Measurements from ENCODE around the gene DNAH9. TPM values are rescaled to one million over a fixed set of nuclear protein-coding genes. Genes with fewer than 3 reads are reported as not detected.

Gene DNAH9
- polyA plus RNA-seq, 1 donor (not counting 4 experiments of a cell fraction or from before 2014, with no cell fraction given), result 0.42 TPM

- Histone ChIP-seq H3K4me3 (ENCODE audit: control insufficient read depth in 2 of 3, extremely low read depth in 1 of 3, insufficient read depth in 2 of 3, low read depth in 1 of 3, low read length in 3 of 3) (no peak overlapping the region), H3K79me2 (ENCODE audit: control insufficient read depth, insufficient read depth, low read length) (no peaks in the 10 kb centered on the region), H3K9me3 (ENCODE audit: control insufficient read depth, low read depth, low read length) (no peaks in the 10 kb centered on the region), H4K20me1 (ENCODE audit: control insufficient read depth, extremely low read depth, insufficient read depth, low read length) (no peaks in the 10 kb centered on the region), H3K9me1 (ENCODE audit: control insufficient read depth, extremely low read depth, insufficient read depth, low read length) (no peaks in the 10 kb centered on the region), H3K4me1 (ENCODE audit: control insufficient read depth, extremely low read depth, insufficient read depth, low read length) (no peaks in the 10 kb centered on the region), H3K27ac (ENCODE audit: control insufficient read depth, insufficient read depth, low read length) (no peak overlapping the region), H3K4me2 (ENCODE audit: control insufficient read depth, extremely low read depth, insufficient read depth, low read depth, low read length) (no peak overlapping the region), H2AFZ (ENCODE audit: control insufficient read depth, low read length) (no peak overlapping the region), H3K9ac (ENCODE audit: control insufficient read depth, extremely low read depth, insufficient read depth, low read length) (no peak overlapping the region), H3K36me3 (ENCODE audit: control insufficient read depth in 2 of 2, extremely low read depth in 1 of 2, insufficient read depth in 2 of 2, low read length in 2 of 2) (no peaks in the 10 kb centered on the region), H3K27me3 (ENCODE audit: control insufficient read depth, extremely low read depth, insufficient read depth, low read length) (no peaks in the 10 kb centered on the region)
- DNase-seq (ENCODE audit: low read depth, low spot score) (no peak), FAIRE-seq (no peak)
- TF ChIP-seq EZH2 (IDR thresholded peaks at IDR 0.05; ENCODE audit: low read length), result no peak
- TF ChIP-seq, protein P1, sequence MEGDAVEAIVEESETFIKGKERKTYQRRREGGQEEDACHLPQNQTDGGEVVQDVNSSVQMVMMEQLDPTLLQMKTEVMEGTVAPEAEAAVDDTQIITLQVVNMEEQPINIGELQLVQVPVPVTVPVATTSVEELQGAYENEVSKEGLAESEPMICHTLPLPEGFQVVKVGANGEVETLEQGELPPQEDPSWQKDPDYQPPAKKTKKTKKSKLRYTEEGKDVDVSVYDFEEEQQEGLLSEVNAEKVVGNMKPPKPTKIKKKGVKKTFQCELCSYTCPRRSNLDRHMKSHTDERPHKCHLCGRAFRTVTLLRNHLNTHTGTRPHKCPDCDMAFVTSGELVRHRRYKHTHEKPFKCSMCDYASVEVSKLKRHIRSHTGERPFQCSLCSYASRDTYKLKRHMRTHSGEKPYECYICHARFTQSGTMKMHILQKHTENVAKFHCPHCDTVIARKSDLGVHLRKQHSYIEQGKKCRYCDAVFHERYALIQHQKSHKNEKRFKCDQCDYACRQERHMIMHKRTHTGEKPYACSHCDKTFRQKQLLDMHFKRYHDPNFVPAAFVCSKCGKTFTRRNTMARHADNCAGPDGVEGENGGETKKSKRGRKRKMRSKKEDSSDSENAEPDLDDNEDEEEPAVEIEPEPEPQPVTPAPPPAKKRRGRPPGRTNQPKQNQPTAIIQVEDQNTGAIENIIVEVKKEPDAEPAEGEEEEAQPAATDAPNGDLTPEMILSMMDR (optimal IDR thresholded peaks at IDR 0.05 in 1 of 3, IDR thresholded peaks at IDR 0.05 in 1 of 3, conservative IDR thresholded peaks at IDR 0.05 in 1 of 3; ENCODE audit: extremely low read depth in 1 of 3, insufficient read depth in 2 of 3, low read length in 3 of 3), result no peak
- dilution Hi-C loops (cut with MboI; ENCODE audit: extremely low pct_ligation_motif_present, low sequenced_read_pairs), result no loop called here
These were observed 26.7 kb downstream of the DNAH9 start for GRCh38 chr17:11624976-11625375.

DNA sequence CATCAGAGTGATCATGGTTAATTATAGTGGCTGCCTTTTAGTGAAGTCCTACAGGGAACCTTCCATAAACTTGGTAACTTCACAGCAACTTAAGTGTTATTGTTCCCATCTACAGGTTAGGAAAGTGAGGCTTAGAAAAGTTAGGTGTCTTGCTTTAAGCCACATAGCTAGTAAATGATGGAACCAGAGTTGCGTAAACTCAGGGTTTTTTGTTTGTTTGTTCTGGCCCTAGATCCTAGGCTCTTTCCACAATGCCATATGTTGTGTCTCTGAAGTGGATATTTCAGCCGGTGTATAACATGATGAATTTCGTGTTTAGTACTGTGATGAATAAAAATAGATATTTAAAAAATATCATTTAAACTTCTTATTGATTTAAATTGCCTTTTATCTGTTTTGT, 27.6 kb downstream of the DNAH9 start:
- no peak overlapping the region for H3K27ac ChIP-seq (ENCODE audit: control insufficient read depth, insufficient read depth, low read length)
- H3K27me3 ChIP-seq (ENCODE audit: control insufficient read depth, extremely low read depth, insufficient read depth, low read length), result no peaks in the 10 kb centered on the region
- H3K4me1 ChIP-seq (ENCODE audit: control insufficient read depth, extremely low read depth, insufficient read depth, low read length), result no peaks in the 10 kb centered on the region
- H3K4me3 ChIP-seq (ENCODE audit: control insufficient read depth in 2 of 3, extremely low read depth in 1 of 3, insufficient read depth in 2 of 3, low read depth in 1 of 3, low read length in 3 of 3), result no peak overlapping the region
- no peaks in the 10 kb centered on the region for H3K79me2 ChIP-seq (ENCODE audit: control insufficient read depth, insufficient read depth, low read length)
- H3K9me3 ChIP-seq (ENCODE audit: control insufficient read depth, low read depth, low read length), result no peaks in the 10 kb centered on the region
- H4K20me1 ChIP-seq (ENCODE audit: control insufficient read depth, extremely low read depth, insufficient read depth, low read length), result no peaks in the 10 kb centered on the region
- TF ChIP-seq, protein P1 (optimal IDR thresholded peaks at IDR 0.05 in 1 of 3, IDR thresholded peaks at IDR 0.05 in 1 of 3, conservative IDR thresholded peaks at IDR 0.05 in 1 of 3; ENCODE audit: extremely low read depth in 1 of 3, insufficient read depth in 2 of 3, low read length in 3 of 3), result no peak
- TF ChIP-seq EZH2 (IDR thresholded peaks at IDR 0.05; ENCODE audit: low read length), result no peak
- no peak overlapping the region for H2AFZ ChIP-seq (ENCODE audit: control insufficient read depth, low read length)
- FAIRE-seq (no peak), DNase-seq (ENCODE audit: low read depth, low spot score) (no peak)
- H3K9me1 ChIP-seq (ENCODE audit: control insufficient read depth, extremely low read depth, insufficient read depth, low read length), result no peaks in the 10 kb centered on the region
- H3K9ac ChIP-seq (ENCODE audit: control insufficient read depth, extremely low read depth, insufficient read depth, low read length), result no peak overlapping the region
- no peak overlapping the region for H3K4me2 ChIP-seq (ENCODE audit: control insufficient read depth, extremely low read depth, insufficient read depth, low read depth, low read length)
- dilution Hi-C loops (cut with MboI; ENCODE audit: extremely low pct_ligation_motif_present, low sequenced_read_pairs), result no loop called here
- H3K36me3 ChIP-seq (ENCODE audit: control insufficient read depth in 2 of 2, extremely low read depth in 1 of 2, insufficient read depth in 2 of 2, low read length in 2 of 2), result no peaks in the 10 kb centered on the region
